Hepatocyte (in vitro differentiated cells): Measurements from ENCODE around the gene SMDT1.
"Not testable (repeated sequence)": the region's sequence is repeated elsewhere in the genome, so short reads cannot be mapped to it uniquely, and the experiment has no call there.

Experiments used
- EZH2 ChIP-seq: fragments of 200-600 bp; sonication (generic); IDR thresholded peaks from 2 replicates; pipeline ENCODE4 v1.6.1; 2016; ENCODE audit warnings: antibody characterized with exemption, mild to moderate bottlenecking, borderline replicate concordance
- TF ChIP-seq, protein P1 (sequence below): fragments of 200-600 bp; sonication (generic); IDR thresholded peaks from 2 replicates; pipeline ENCODE4 v1.5.1; 2016; ENCODE audit warnings: antibody characterized with exemption, mild to moderate bottlenecking; ENCODE audit not compliant: poor library complexity

DNA sequence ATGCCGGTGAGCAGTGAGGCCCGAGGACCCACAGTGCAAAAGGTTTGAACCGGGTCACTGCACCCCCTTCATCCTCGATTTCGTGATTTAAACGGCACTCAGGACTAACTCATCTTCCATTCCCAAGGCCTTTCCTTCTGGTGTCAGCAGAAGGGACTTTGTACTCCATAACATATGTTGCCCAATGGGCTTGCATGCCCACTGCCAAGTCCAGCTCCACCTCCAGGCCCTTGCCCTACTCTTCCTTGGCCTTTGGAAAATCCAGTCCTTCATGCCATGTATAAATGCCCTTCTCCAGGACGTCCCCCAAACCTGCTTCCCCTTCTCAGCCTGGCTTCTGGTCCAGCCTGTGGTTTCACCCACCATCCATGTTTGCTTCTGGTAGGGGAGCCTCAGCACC, 50.7 kb downstream of the SMDT1 start:
- TF ChIP-seq, protein P1, sequence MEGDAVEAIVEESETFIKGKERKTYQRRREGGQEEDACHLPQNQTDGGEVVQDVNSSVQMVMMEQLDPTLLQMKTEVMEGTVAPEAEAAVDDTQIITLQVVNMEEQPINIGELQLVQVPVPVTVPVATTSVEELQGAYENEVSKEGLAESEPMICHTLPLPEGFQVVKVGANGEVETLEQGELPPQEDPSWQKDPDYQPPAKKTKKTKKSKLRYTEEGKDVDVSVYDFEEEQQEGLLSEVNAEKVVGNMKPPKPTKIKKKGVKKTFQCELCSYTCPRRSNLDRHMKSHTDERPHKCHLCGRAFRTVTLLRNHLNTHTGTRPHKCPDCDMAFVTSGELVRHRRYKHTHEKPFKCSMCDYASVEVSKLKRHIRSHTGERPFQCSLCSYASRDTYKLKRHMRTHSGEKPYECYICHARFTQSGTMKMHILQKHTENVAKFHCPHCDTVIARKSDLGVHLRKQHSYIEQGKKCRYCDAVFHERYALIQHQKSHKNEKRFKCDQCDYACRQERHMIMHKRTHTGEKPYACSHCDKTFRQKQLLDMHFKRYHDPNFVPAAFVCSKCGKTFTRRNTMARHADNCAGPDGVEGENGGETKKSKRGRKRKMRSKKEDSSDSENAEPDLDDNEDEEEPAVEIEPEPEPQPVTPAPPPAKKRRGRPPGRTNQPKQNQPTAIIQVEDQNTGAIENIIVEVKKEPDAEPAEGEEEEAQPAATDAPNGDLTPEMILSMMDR = not testable (repeated sequence)
- TF ChIP-seq EZH2 = not testable (repeated sequence)
